ENCODE data around the gene BCKDHA. TPM values are rescaled to one million over a fixed set of nuclear protein-coding genes. Genes with fewer than 3 reads are reported as not detected.

Gene BCKDHA
- total and polyA plus RNA-seq, 2 of the 4 experiments (the other 2 are of a cell fraction), result 7.6 to 7.7 TPM

DNA sequence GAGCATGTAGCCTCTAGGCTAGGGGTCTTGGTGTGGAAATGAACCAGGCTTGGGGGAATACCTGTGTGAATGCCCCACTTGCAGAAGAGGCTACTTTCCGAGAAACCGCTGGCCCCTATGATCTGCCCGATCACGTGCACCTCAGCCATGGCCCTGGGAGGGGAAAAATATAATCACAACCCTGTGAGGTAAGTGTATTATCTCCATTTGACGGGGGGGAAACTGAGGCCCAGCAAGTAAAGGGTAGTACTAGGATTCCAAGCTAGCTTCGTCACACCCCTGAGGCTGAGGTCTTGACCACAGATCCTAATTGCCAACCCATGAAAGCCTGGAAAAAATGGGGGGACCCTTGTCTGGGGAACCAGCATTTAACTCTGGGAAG, 34.3 kb upstream of the BCKDHA start:
- peak overlapping the region; percentile 50; the same call in 1 of the 2 replicates for H3K27ac ChIP-seq (ENCODE audit: insufficient read depth, low read length)
- no peaks in the 10 kb centered on the region for H3K9me3 ChIP-seq (ENCODE audit: control insufficient read depth, insufficient read depth, low read length)
- peak overlapping the region; percentile 47; the same call in 1 of the 2 replicates for H3K18ac ChIP-seq (ENCODE audit: low read depth, low read length)
- H3K23ac ChIP-seq (ENCODE audit: low read depth, low read length), result peak overlapping the region; percentile 57; the same call in 1 of the 2 replicates
- peak overlapping the region; percentile 58 for H2BK5ac ChIP-seq (ENCODE audit: low read depth, low read length, poor library complexity, severe bottlenecking)
- in situ Hi-C loops (cut with MboI; ENCODE audit: low sequenced_read_pairs) (no loop called here), dilution Hi-C loops (cut with HindIII; ENCODE audit: low sequenced_read_pairs, unreplicated experiment) (no loop called here), intact Hi-C loops (cut with micrococcal nuclease) (no loop called here)
- H4K8ac ChIP-seq (ENCODE audit: low read depth in 2 of 2, low read length in 2 of 2), result peak overlapping the region; percentile 97 to 100
- ChIA-PET CTCF (interaction anchor here (0.9 kb wide), 1 partner anchor 564 kb away, joined by 4 read pairs; the partner anchor contains the start of gene EGLN2), POLR2A (ENCODE audit: unreplicated experiment) (interaction anchor here (0.6 to 1.3 kb wide), 2 partner anchors 10 to 108 kb away, joined by 4 to 5 read pairs; no protein-coding TSS in a partner anchor)
- no peak overlapping the region for H3K56ac ChIP-seq (ENCODE audit: extremely low read depth, insufficient read depth, low read length)
- H3K4me2 ChIP-seq (ENCODE audit: low read depth, low read length), result peak overlapping the region; percentile 59
- peaks cover 21 to 45% of the 10 kb centered on the region in 2 experiments for H3K79me1 ChIP-seq (ENCODE audit: low read depth in 1 of 2, low read length in 2 of 2)
- H4K5ac ChIP-seq (ENCODE audit: low read depth, low read length), result peak overlapping the region; percentile 60
- ATAC-seq (ENCODE audit: low read depth), result no peak
- H2BK20ac ChIP-seq (ENCODE audit: low read depth, low read length), result peak overlapping the region; percentile 13; the same call in 1 of the 2 replicates
- peak overlapping the region; percentile 20 for H3K9ac ChIP-seq (ENCODE audit: low read depth, low read length)
- peak overlapping the region; percentile 67 for H3K4me3 ChIP-seq (ENCODE audit: insufficient read depth, low read depth, low read length)
- BruUV-seq (replicated peaks), result no TSS peak
- H4K20me1 ChIP-seq (ENCODE audit: insufficient read depth, low read length), result no peaks in the 10 kb centered on the region
- peak overlapping the region; percentile 53; the same call in 1 of the 3 replicates for H2BK15ac ChIP-seq (ENCODE audit: low read depth, low read length)
- H3K14ac ChIP-seq (replicated peaks; ENCODE audit: low read depth, low read length), result peak overlapping the region; percentile 94
- H3K36me3 ChIP-seq (ENCODE audit: control insufficient read depth, insufficient read depth, low read length), result no peaks in the 10 kb centered on the region
- peaks cover 11% of the 10 kb centered on the region for H3K4me1 ChIP-seq (ENCODE audit: control insufficient read depth, insufficient read depth, low read length)
- no peak for DNase-seq
- peak overlapping the region; percentile 84 for H2AK9ac ChIP-seq (replicated peaks; ENCODE audit: low read depth, low read length, poor library complexity)
- peak overlapping the region; percentile 98 for H2AFZ ChIP-seq (replicated peaks; ENCODE audit: low read length, poor library complexity)
- TF ChIP-seq BHLHE40 (IDR thresholded peaks at IDR 0.05; ENCODE audit: low read depth, low read length) (no peak), CHD1 (IDR thresholded peaks at IDR 0.05; ENCODE audit: low read depth, low read length) (no peak), MAZ (IDR thresholded peaks at IDR 0.05; ENCODE audit: borderline replicate concordance, low read depth, low read length) (no peak), RAD21 (IDR thresholded peaks at IDR 0.05; ENCODE audit: low read length) (no peak), RFX5 (IDR thresholded peaks at IDR 0.05; ENCODE audit: low read depth, low read length) (no peak), NFE2L2 (IDR thresholded peaks at IDR 0.05; ENCODE audit: low read depth, low read length) (no peak), CEBPB (IDR thresholded peaks at IDR 0.05; ENCODE audit: low read depth, low read length) (no peak), POLR2A (IDR thresholded peaks at IDR 0.05; ENCODE audit: low read depth, low read length) (no peak), FOS (IDR thresholded peaks at IDR 0.05; ENCODE audit: low read depth, low read length) (no peak), MAFK (IDR thresholded peaks at IDR 0.05; ENCODE audit: low read depth, low read length) (no peak), RCOR1 (IDR thresholded peaks at IDR 0.05; ENCODE audit: insufficient replicate concordance, low read length) (no peak), SMC3 (IDR thresholded peaks at IDR 0.05; ENCODE audit: low read depth, low read length) (no peak), MXI1 (IDR thresholded peaks at IDR 0.05; ENCODE audit: borderline replicate concordance, low read depth, low read length) (no peak)
- TF ChIP-seq, protein P1, sequence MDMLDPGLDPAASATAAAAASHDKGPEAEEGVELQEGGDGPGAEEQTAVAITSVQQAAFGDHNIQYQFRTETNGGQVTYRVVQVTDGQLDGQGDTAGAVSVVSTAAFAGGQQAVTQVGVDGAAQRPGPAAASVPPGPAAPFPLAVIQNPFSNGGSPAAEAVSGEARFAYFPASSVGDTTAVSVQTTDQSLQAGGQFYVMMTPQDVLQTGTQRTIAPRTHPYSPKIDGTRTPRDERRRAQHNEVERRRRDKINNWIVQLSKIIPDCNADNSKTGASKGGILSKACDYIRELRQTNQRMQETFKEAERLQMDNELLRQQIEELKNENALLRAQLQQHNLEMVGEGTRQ (IDR thresholded peaks at IDR 0.05; ENCODE audit: low read depth, low read length), result no peak
- TF ChIP-seq, protein P2, sequence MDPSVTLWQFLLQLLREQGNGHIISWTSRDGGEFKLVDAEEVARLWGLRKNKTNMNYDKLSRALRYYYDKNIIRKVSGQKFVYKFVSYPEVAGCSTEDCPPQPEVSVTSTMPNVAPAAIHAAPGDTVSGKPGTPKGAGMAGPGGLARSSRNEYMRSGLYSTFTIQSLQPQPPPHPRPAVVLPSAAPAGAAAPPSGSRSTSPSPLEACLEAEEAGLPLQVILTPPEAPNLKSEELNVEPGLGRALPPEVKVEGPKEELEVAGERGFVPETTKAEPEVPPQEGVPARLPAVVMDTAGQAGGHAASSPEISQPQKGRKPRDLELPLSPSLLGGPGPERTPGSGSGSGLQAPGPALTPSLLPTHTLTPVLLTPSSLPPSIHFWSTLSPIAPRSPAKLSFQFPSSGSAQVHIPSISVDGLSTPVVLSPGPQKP (IDR thresholded peaks at IDR 0.05; ENCODE audit: borderline replicate concordance, low read depth, low read length), result no peak
- TF ChIP-seq, protein P3, sequence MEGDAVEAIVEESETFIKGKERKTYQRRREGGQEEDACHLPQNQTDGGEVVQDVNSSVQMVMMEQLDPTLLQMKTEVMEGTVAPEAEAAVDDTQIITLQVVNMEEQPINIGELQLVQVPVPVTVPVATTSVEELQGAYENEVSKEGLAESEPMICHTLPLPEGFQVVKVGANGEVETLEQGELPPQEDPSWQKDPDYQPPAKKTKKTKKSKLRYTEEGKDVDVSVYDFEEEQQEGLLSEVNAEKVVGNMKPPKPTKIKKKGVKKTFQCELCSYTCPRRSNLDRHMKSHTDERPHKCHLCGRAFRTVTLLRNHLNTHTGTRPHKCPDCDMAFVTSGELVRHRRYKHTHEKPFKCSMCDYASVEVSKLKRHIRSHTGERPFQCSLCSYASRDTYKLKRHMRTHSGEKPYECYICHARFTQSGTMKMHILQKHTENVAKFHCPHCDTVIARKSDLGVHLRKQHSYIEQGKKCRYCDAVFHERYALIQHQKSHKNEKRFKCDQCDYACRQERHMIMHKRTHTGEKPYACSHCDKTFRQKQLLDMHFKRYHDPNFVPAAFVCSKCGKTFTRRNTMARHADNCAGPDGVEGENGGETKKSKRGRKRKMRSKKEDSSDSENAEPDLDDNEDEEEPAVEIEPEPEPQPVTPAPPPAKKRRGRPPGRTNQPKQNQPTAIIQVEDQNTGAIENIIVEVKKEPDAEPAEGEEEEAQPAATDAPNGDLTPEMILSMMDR (conservative IDR thresholded peaks at IDR 0.05; ENCODE audit: low read depth, low read length), result no peak
- WGBS, 2 experiments (ENCODE audit: extremely low coverage in 2 of 2, insufficient read length in 1 of 2), result no CpG with 5 or more reads among the region's 6 CpGs
- H3K9me1 ChIP-seq (ENCODE audit: insufficient read depth, low read length), result peaks cover 13% of the 10 kb centered on the region
- 0 out of 2 replicates have a peak overlapping the region, but pooled peaks have one; percentile 40 for H2BK120ac ChIP-seq (ENCODE audit: low read depth, low read length)
- peak overlapping the region; percentile 79 for H3K4ac ChIP-seq (ENCODE audit: low read depth, low read length)
- H4K91ac ChIP-seq (ENCODE audit: insufficient read depth, low read depth, low read length), result peak overlapping the region; percentile 81
- peak overlapping the region; percentile 84 for H2AK5ac ChIP-seq (ENCODE audit: low read depth, low read length)
- no peaks in the 10 kb centered on the region for H3K27me3 ChIP-seq (ENCODE audit: control insufficient read depth, insufficient read depth, low read length)
